Body of pancreas (tissue), 4 donors: Measurements from ENCODE around the gene SH3BP4.

Experiments
- POLR2A ChIP-seq, 3 donors: fragments of 450-650 bp; IDR thresholded peaks; one replicate each; pipeline ENCODE4 v1.6.1; 2016; ENCODE audit warnings: antibody characterized with exemption in 3 of 3, mild to moderate bottlenecking in 2 of 3
- TF ChIP-seq, protein P1 (sequence below), 7 experiments: fragments of 450-650 bp in 4 of 7; fragments of 200-600 bp in 3 of 7; sonication (generic) in 3 of 7; IDR thresholded peaks; one replicate each; pipeline ENCODE4 v1.5.1; 2016 to 2019; ENCODE audit warnings: antibody characterized with exemption in 7 of 7

DNA sequence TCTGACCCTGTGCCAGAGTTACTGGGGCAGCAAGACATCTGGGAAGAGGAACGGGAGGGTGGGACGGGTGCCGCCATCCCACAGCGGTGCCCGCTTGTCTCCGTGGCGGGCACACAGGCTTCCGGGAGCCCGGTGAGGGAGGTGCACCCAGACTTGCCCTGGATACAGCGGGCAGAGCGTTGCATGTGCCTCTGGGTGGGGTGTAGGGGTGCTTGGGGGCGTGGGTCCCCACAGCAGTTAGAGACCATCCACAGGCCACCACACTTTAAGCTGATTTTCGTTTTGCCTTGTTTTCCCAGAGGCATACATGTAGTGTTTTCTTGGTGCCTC is 45.1 kb downstream of the SH3BP4 start:
- TF ChIP-seq, protein P1, sequence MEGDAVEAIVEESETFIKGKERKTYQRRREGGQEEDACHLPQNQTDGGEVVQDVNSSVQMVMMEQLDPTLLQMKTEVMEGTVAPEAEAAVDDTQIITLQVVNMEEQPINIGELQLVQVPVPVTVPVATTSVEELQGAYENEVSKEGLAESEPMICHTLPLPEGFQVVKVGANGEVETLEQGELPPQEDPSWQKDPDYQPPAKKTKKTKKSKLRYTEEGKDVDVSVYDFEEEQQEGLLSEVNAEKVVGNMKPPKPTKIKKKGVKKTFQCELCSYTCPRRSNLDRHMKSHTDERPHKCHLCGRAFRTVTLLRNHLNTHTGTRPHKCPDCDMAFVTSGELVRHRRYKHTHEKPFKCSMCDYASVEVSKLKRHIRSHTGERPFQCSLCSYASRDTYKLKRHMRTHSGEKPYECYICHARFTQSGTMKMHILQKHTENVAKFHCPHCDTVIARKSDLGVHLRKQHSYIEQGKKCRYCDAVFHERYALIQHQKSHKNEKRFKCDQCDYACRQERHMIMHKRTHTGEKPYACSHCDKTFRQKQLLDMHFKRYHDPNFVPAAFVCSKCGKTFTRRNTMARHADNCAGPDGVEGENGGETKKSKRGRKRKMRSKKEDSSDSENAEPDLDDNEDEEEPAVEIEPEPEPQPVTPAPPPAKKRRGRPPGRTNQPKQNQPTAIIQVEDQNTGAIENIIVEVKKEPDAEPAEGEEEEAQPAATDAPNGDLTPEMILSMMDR (IDR thresholded peaks at IDR 0.05) = no peak
- no peak for TF ChIP-seq POLR2A (IDR thresholded peaks at IDR 0.05)
